SK-N-MC (cell line): Measurements from ENCODE around the gene ZSCAN30.

Experiments
- EZH2 ChIP-seq: fragments of 200-600 bp; sonication (generic); IDR thresholded peaks from one replicate; pipeline ENCODE4 v1.6.1; 2017; ENCODE audit warnings: antibody characterized with exemption
- FOXP2 ChIP-seq: optimal IDR thresholded peaks from 2 replicates; pipeline ENCODE3; 2011; ENCODE audit warnings: mild to moderate bottlenecking, moderate library complexity; ENCODE audit not compliant: insufficient read depth; ENCODE audit errors: extremely low read length, control extremely low read depth
- POLR2AphosphoS5 ChIP-seq: IDR thresholded peaks from 2 replicates; pipeline ENCODE4 v1.6.1; 2012; ENCODE audit warnings: mild to moderate bottlenecking, low read depth, low read length, borderline replicate concordance

DNA sequence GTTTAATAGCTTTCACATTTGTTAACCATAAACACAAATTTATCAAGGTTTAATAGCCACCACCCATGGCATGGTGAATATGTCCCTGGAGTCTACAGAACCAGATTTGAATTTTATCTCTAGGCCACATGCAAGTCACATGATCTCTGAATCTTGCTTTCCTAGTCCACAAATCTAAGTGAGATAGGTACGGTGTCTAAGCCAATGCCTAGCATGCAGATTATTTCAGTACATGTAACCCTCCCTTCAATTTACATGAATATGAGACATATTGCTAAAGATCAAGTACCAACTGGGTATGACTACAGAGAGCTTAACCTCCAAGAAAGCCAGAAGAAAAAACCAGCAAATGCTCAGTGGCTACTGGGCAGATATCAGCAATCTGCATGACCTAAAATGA lies 44.2 kb upstream of the ZSCAN30 start:
- no peak for TF ChIP-seq POLR2AphosphoS5
- TF ChIP-seq EZH2, result no peak
- no peak for TF ChIP-seq FOXP2
